DOHH2 (cell line): ENCODE data around the gene TANC1.

Experiments
- H3F3A ChIP-seq: fragments of 200-600 bp; sonication (generic), shearing (Covaris generic); 2 replicates; pipeline ENCODE4 v1.6.0; 2016; ENCODE audit warnings: antibody characterized with exemption, mild to moderate bottlenecking; ENCODE audit not compliant: control insufficient read depth, insufficient read depth
- H3K27ac ChIP-seq: fragments of 200-600 bp; sonication (generic); 2 replicates; pipeline ENCODE4 v1.5.1; 2014; ENCODE audit warnings: low read depth, mild to moderate bottlenecking, low read length, moderate library complexity
- H3K27me3 ChIP-seq: fragments of 200-600 bp; sonication (generic); 2 replicates; pipeline ENCODE4 v1.6.1; 2014; ENCODE audit warnings: mild to moderate bottlenecking, low read length, mixed read lengths; ENCODE audit not compliant: control insufficient read depth
- H3K36me3 ChIP-seq: fragments of 200-600 bp; sonication (generic); 2 replicates; pipeline ENCODE4 v1.6.1; 2014; ENCODE audit warnings: mild to moderate bottlenecking, low read length, moderate library complexity, mixed read lengths; ENCODE audit not compliant: control insufficient read depth
- H3K4me1 ChIP-seq: fragments of 200-600 bp; sonication (generic); 2 replicates; pipeline ENCODE4 v1.6.1; 2014; ENCODE audit warnings: mild to moderate bottlenecking, low read length, mixed read lengths; ENCODE audit not compliant: control insufficient read depth
- H3K4me2 ChIP-seq: fragments of 200-600 bp; sonication (generic); 2 replicates; pipeline ENCODE4 v1.6.0; 2014; ENCODE audit warnings: mild to moderate bottlenecking, low read length, moderate library complexity
- H3K4me3 ChIP-seq: fragments of 200-600 bp; sonication (generic); 2 replicates; pipeline ENCODE4 v1.5.1; 2014; ENCODE audit warnings: mild to moderate bottlenecking, low read length, mixed read lengths
- H3K79me2 ChIP-seq: fragments of 200-600 bp; sonication (generic); 2 replicates; pipeline ENCODE4 v1.6.1; 2014; ENCODE audit warnings: mild to moderate bottlenecking, low read length, mixed read lengths; ENCODE audit not compliant: control insufficient read depth
- H3K9me2 ChIP-seq: fragments of 200-600 bp; sonication (generic); replicated peaks from 2 replicates; pipeline ENCODE4 v1.6.1; 2014; ENCODE audit warnings: mild to moderate bottlenecking, low read length, mixed read lengths; ENCODE audit not compliant: control insufficient read depth
- H3K9me3 ChIP-seq: fragments of 200-600 bp; sonication (generic); 2 replicates; pipeline ENCODE4 v1.6.1; 2014; ENCODE audit warnings: antibody characterized with exemption, low read length, mixed read lengths; ENCODE audit not compliant: control insufficient read depth, insufficient read depth
- H4K20me1 ChIP-seq: fragments of 200-600 bp; sonication (generic); 2 replicates; pipeline ENCODE4 v1.6.0; 2014; ENCODE audit warnings: low read depth, mild to moderate bottlenecking, antibody characterized with exemption, low read length, moderate library complexity; ENCODE audit not compliant: control insufficient read depth, insufficient read depth
- EZH2phosphoT487 ChIP-seq: fragments of 200-600 bp; sonication (generic); IDR thresholded peaks from 2 replicates; pipeline ENCODE4 v1.6.1; 2017; ENCODE audit warnings: borderline replicate concordance, mild to moderate bottlenecking, antibody characterized with exemption, low read length, moderate library complexity, mixed read lengths
- TF ChIP-seq, protein P1 (sequence below): fragments of 200-600 bp; sonication (generic); IDR thresholded peaks from one replicate; pipeline ENCODE4 v1.5.1; 2014; ENCODE audit warnings: antibody characterized with exemption, mild to moderate bottlenecking, low read depth, low read length; ENCODE audit not compliant: poor library complexity, severe bottlenecking

Gene TANC1

DNA sequence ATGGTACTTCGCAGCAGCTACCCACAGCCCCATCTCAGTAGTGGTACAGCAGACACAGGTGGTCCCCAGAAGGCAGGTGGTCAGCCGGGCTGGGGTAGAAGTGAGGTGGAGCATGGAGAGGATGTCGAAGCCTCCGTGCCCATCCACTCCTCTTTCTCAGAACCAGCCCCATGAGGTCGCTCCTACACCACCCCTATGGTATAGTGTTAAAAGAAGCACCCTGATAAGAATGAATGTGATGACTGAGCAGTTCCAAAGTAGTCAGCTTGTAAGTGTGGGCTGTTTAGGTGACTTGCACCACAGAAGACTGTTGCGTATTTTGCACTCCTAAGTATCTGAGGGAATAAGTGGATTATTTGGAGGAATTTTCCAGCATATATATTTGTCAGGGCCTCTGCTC, 206.7 kb downstream of the TANC1 start:
- Histone ChIP-seq H3K9me3 (no peaks in the 10 kb centered on the region), H3K36me3 (no peaks in the 10 kb centered on the region), H3F3A (no peaks in the 10 kb centered on the region), H3K27ac (no peak overlapping the region), H3K4me3 (no peak overlapping the region), H3K9me2 (no peaks in the 10 kb centered on the region), H3K4me1 (no peaks in the 10 kb centered on the region), H3K4me2 (no peak overlapping the region), H3K79me2 (no peaks in the 10 kb centered on the region), H4K20me1 (no peaks in the 10 kb centered on the region), H3K27me3 (no peaks in the 10 kb centered on the region)
- TF ChIP-seq, protein P1, sequence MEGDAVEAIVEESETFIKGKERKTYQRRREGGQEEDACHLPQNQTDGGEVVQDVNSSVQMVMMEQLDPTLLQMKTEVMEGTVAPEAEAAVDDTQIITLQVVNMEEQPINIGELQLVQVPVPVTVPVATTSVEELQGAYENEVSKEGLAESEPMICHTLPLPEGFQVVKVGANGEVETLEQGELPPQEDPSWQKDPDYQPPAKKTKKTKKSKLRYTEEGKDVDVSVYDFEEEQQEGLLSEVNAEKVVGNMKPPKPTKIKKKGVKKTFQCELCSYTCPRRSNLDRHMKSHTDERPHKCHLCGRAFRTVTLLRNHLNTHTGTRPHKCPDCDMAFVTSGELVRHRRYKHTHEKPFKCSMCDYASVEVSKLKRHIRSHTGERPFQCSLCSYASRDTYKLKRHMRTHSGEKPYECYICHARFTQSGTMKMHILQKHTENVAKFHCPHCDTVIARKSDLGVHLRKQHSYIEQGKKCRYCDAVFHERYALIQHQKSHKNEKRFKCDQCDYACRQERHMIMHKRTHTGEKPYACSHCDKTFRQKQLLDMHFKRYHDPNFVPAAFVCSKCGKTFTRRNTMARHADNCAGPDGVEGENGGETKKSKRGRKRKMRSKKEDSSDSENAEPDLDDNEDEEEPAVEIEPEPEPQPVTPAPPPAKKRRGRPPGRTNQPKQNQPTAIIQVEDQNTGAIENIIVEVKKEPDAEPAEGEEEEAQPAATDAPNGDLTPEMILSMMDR: no peak
- TF ChIP-seq EZH2phosphoT487: no peak

DNA sequence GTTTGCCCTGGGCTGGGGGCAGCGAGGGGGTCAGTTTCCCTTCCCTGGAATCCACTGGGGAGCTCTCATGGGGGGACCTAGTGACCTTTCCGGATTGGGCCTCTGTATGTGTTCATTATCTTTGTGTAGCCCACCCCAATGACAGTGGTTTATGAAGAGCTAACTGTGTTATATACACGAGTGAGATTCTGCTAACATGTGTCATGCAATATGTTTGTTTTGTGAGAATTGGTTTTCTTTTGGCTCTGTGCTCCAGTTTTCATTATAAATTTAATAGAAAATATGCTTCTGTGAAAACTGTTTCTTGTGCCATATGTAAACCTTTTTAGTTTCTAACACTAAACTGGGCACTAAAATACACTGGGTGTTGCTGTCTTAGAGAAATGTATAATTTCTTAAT, 207.5 kb downstream of the TANC1 start:
- H3K27me3 ChIP-seq: no peaks in the 10 kb centered on the region

DNA sequence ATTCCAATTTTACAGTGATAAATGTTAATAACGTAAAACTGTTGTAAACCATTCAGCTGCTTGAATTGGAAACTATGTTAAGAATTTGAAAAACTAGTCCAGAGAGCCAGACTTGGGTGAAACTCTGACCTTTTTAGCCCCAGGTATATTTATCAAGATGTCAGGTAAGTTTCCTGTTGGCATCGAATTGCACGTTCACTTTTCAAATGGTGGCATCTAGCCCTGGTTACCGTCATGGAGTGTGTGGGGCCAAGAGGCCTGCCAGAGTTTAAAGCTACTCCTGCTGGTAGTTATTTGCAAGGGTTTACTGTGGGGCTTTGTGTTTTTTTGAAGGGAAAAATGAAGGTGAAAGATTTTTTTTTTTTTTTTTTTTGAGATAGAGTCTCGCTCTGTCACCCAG, 208.1 kb downstream of the TANC1 start:
- Histone ChIP-seq H3F3A (no peaks in the 10 kb centered on the region), H3K27ac (no peak overlapping the region), H3K79me2 (no peaks in the 10 kb centered on the region), H3K4me1 (no peaks in the 10 kb centered on the region), H3K27me3 (no peaks in the 10 kb centered on the region), H3K36me3 (no peaks in the 10 kb centered on the region), H3K9me3 (no peaks in the 10 kb centered on the region), H3K4me3 (no peak overlapping the region), H3K4me2 (no peak overlapping the region), H4K20me1 (no peaks in the 10 kb centered on the region), H3K9me2 (no peaks in the 10 kb centered on the region)
- no peak for TF ChIP-seq EZH2phosphoT487
- TF ChIP-seq, protein P1: no peak

More for the DNA sequence above, 207.5 kb downstream of the TANC1 start:
- Histone ChIP-seq H4K20me1 (no peaks in the 10 kb centered on the region), H3F3A (no peaks in the 10 kb centered on the region), H3K9me3 (no peaks in the 10 kb centered on the region), H3K9me2 (no peaks in the 10 kb centered on the region), H3K27ac (no peak overlapping the region), H3K4me2 (no peak overlapping the region), H3K79me2 (no peaks in the 10 kb centered on the region), H3K36me3 (no peaks in the 10 kb centered on the region), H3K4me1 (no peaks in the 10 kb centered on the region), H3K4me3 (no peak overlapping the region)
- no peak for TF ChIP-seq EZH2phosphoT487
- TF ChIP-seq, protein P1: no peak

DNA sequence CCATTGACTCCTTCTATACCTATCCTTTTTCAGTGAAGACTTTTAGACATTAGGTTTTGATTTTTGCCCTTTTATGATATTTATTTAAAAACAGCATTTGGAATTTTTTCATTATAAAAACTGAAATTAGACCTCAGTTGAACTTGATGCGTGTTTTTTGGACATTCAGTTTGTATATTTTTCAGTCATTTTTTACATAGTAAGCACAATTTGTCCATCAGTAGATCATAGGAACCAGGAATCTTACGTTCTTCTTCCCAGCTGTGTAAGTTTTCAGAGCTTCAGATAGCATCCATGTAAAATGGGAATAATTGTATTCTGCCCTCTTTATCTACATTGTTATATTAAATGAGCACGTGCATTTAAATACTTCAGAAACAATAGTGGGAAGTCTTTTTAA, 208.9 kb downstream of the TANC1 start:
- H3K79me2 ChIP-seq: no peaks in the 10 kb centered on the region

More for the DNA sequence above, 208.9 kb downstream of the TANC1 start:
- TF ChIP-seq, protein P1: no peak
- TF ChIP-seq EZH2phosphoT487: no peak
- H3K36me3 ChIP-seq: no peaks in the 10 kb centered on the region
- no peaks in the 10 kb centered on the region for H3F3A ChIP-seq
- no peak overlapping the region for H3K4me2 ChIP-seq
- H3K9me2 ChIP-seq: no peaks in the 10 kb centered on the region
- no peaks in the 10 kb centered on the region for H3K4me1 ChIP-seq
- no peaks in the 10 kb centered on the region for H3K9me3 ChIP-seq
- no peak overlapping the region for H3K27ac ChIP-seq
- no peaks in the 10 kb centered on the region for H3K27me3 ChIP-seq
- no peaks in the 10 kb centered on the region for H4K20me1 ChIP-seq
- H3K4me3 ChIP-seq: no peak overlapping the region
